HepG2 (cell line): ENCODE measurements around the gene WDR7.

ENCODE experiments used
- ARNTL ChIP-seq: sonication (generic); formaldehyde crosslinking; IDR thresholded peaks from 2 replicates; pipeline ENCODE4 v1.4.0; 2020; ENCODE audit warnings: mild to moderate bottlenecking, missing genetic modification reagents
- CTCF ChIP-seq: sonication (generic); formaldehyde crosslinking; IDR thresholded peaks from 2 replicates; pipeline ENCODE4 v1.5.0; 2020; ENCODE audit warnings: mild to moderate bottlenecking, missing genetic modification reagents, moderate library complexity
- FOSL1 ChIP-seq: sonication (generic); formaldehyde crosslinking; IDR thresholded peaks from 2 replicates; pipeline ENCODE4 v1.9.0; 2021; ENCODE audit warnings: missing genetic modification reagents, borderline replicate concordance
- JUNB ChIP-seq: sonication (generic); formaldehyde crosslinking; IDR thresholded peaks from 2 replicates; pipeline ENCODE4 v1.8.0; 2022; ENCODE audit warnings: missing genetic modification reagents, mild to moderate bottlenecking, borderline replicate concordance
- LRRFIP1 ChIP-seq: sonication (generic); formaldehyde crosslinking; conservative IDR thresholded peaks from 2 replicates; pipeline ENCODE4 v1.4.0; 2020; ENCODE audit warnings: missing genetic modification reagents
- NFYC ChIP-seq: IDR thresholded peaks from 2 replicates; pipeline ENCODE4 v1.6.1; 2016; ENCODE audit warnings: missing genetic modification reagents, missing compliant biosample characterization
- POLR2AphosphoS5 ChIP-seq: IDR thresholded peaks from 2 replicates; pipeline ENCODE4 v1.6.1; 2012; ENCODE audit warnings: low read depth, low read length
- SP2 ChIP-seq: sonication (generic); formaldehyde crosslinking; IDR thresholded peaks from 2 replicates; pipeline ENCODE4 v1.5.1; 2020; ENCODE audit warnings: mild to moderate bottlenecking, missing genetic modification reagents
- THAP11 ChIP-seq: IDR thresholded peaks from 2 replicates; pipeline ENCODE4 v1.6.1; 2016; ENCODE audit warnings: missing biosample characterization, missing genetic modification reagents
- TRIM22 ChIP-seq: fragments of 450-650 bp; IDR thresholded peaks from 2 replicates; pipeline ENCODE4 v1.6.1; 2017
- USF2 ChIP-seq, 2 experiments: sonication (generic) in 1 of 2; formaldehyde crosslinking in 1 of 2; IDR thresholded peaks; 2 replicates each; pipeline versions ENCODE4 v1.5.1 to v1.6.1; 2011 to 2020; ENCODE audit warnings: borderline replicate concordance in 1 of 2, low read depth in 1 of 2, low read length in 1 of 2, mild to moderate bottlenecking in 1 of 2, missing genetic modification reagents in 1 of 2, moderate library complexity in 1 of 2
- ZNF484 ChIP-seq: sonication (generic); formaldehyde crosslinking; IDR thresholded peaks from 2 replicates; pipeline ENCODE4 v1.5.1; 2020; ENCODE audit warnings: mild to moderate bottlenecking, low read depth, missing genetic modification reagents, borderline replicate concordance
- ZNF644 ChIP-seq: IDR thresholded peaks from 2 replicates; pipeline ENCODE4 v1.6.1; 2016; ENCODE audit warnings: low read depth

GRCh38 chr18:56815926-56816325 lies 164.8 kb downstream of the WDR7 start:
- TF ChIP-seq ZNF484 (CRISPR knock-in tag): no peak
- TF ChIP-seq ARNTL (CRISPR knock-in tag): no peak
- no peak for TF ChIP-seq SP2 (CRISPR knock-in tag)
- no peak for TF ChIP-seq USF2 (IDR thresholded peaks at IDR 0.05; ENCODE audit: low read depth, low read length)
- no peak for TF ChIP-seq USF2 (CRISPR knock-in tag; IDR thresholded peaks at IDR 0.05; ENCODE audit: borderline replicate concordance)
- no peak for TF ChIP-seq FOSL1
- TF ChIP-seq TRIM22: no peak
- no peak for TF ChIP-seq JUNB (CRISPR knock-in tag)
- TF ChIP-seq ZNF644 (CRISPR knock-in tag): no peak
- TF ChIP-seq POLR2AphosphoS5: no peak
- no peak for TF ChIP-seq LRRFIP1 (CRISPR knock-in tag)
- no peak for TF ChIP-seq NFYC (CRISPR knock-in tag)
- TF ChIP-seq CTCF (CRISPR knock-in tag): no peak
- TF ChIP-seq THAP11 (CRISPR knock-in tag): no peak
